H1 (cell line): ENCODE measurements around the gene ARL6IP1.
"Not testable (repeated sequence)": the region's sequence is repeated elsewhere in the genome, so short reads cannot be mapped to it uniquely, and the experiment has no call there.

ENCODE experiments used
- BRCA1 ChIP-seq: IDR thresholded peaks from 2 replicates; pipeline ENCODE4 v1.6.1; 2012; ENCODE audit warnings: low read depth, low read length, improper control_type of control experiment
- CHD1 ChIP-seq: IDR thresholded peaks from 2 replicates; pipeline ENCODE4 v1.6.1; 2012; ENCODE audit warnings: low read depth, low read length, improper control_type of control experiment
- GABPA ChIP-seq: IDR thresholded peaks from 2 replicates; pipeline ENCODE4 v1.6.1; 2011; ENCODE audit warnings: mild to moderate bottlenecking, low read length, moderate library complexity, borderline replicate concordance; ENCODE audit not compliant: insufficient read depth
- JUN ChIP-seq: IDR thresholded peaks from 2 replicates; pipeline ENCODE4 v1.6.1; 2011; ENCODE audit warnings: low read depth, mild to moderate bottlenecking, improper control_type of control experiment, low read length
- NRF1 ChIP-seq: IDR thresholded peaks from 2 replicates; pipeline ENCODE4 v1.6.1; 2011; ENCODE audit warnings: mild to moderate bottlenecking, low read depth, low read length, improper control_type of control experiment
- POLR2A ChIP-seq, 2 experiments: IDR thresholded peaks; 1 replicate in 1 of 2; 2 replicates in 1 of 2; pipeline ENCODE4 v1.6.1; 2011; ENCODE audit warnings: low read depth in 2 of 2, low read length in 2 of 2, mild to moderate bottlenecking in 2 of 2; ENCODE audit errors: control extremely low read depth in 1 of 2
- POLR2AphosphoS5 ChIP-seq: IDR thresholded peaks from 2 replicates; pipeline ENCODE4 v1.6.1; 2011; ENCODE audit warnings: low read depth, low read length
- RNF2 ChIP-seq: fragments of 200-900, 300-1000 bp; sonication (generic); IDR thresholded peaks from 2 replicates; pipeline ENCODE4 v1.7.1; 2016; ENCODE audit warnings: borderline replicate concordance, low read depth, mild to moderate bottlenecking, antibody characterized with exemption, low read length; ENCODE audit not compliant: poor library complexity, severe bottlenecking; ENCODE audit errors: missing control alignments
- SIX5 ChIP-seq: IDR thresholded peaks from 2 replicates; pipeline ENCODE4 v1.6.1; 2011; ENCODE audit warnings: mild to moderate bottlenecking, low read depth, low read length
- SUZ12 ChIP-seq: fragments of 200-600 bp; sonication (generic); IDR thresholded peaks from 2 replicates; pipeline ENCODE4 v1.6.1; 2012; ENCODE audit warnings: mild to moderate bottlenecking, inconsistent platforms, low read length, moderate library complexity, mixed read lengths
- TEAD4 ChIP-seq: IDR thresholded peaks from 2 replicates; pipeline ENCODE4 v1.6.1; 2012; ENCODE audit warnings: low read depth, low read length, inconsistent platforms, mixed read lengths
- YY1 ChIP-seq: IDR thresholded peaks from 2 replicates; pipeline ENCODE4 v1.6.1; 2011; ENCODE audit warnings: low read depth, mild to moderate bottlenecking, low read length
- TF ChIP-seq, protein P1 (sequence below): IDR thresholded peaks from 2 replicates; pipeline ENCODE4 v1.6.1; 2012; ENCODE audit warnings: inconsistent platforms
- TF ChIP-seq, protein P2 (sequence below), 3 experiments: IDR thresholded peaks; 1 replicate in 2 of 3; 2 replicates in 1 of 3; pipeline versions ENCODE4 v1.5.1 to v1.6.1; 2011; ENCODE audit warnings: low read length in 3 of 3, mild to moderate bottlenecking in 3 of 3, inconsistent platforms in 2 of 3, low read depth in 1 of 3, moderate library complexity in 1 of 3; ENCODE audit not compliant: insufficient read depth in 1 of 3; ENCODE audit errors: control extremely low read depth in 1 of 3

DNA sequence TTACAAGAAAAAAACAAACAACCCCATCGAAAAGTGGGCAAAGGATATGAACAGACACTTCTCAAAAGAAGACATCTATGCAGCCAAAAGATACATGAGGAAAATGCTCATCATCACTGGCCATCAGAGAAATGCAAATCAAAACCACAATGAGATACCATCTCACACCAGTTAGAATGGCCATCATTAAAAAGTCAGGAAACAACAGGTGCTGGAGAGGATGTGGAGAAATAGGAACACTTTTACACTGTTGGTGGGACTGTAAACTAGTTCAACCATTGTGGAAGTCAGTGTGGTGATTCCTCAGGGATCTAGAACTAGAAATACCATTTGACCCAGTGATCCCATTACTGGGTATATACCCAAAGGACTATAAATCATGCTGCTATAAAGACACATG lies 23.7 kb downstream of the ARL6IP1 start:
- not testable (repeated sequence) for TF ChIP-seq JUN; POLR2A (IDR thresholded peaks at IDR 0.05; ENCODE audit: control extremely low read depth in 1 of 2, low read depth in 2 of 2, low read length in 2 of 2); BRCA1; POLR2AphosphoS5; CHD1; YY1; SUZ12; TEAD4; NRF1; SIX5; GABPA; RNF2
- TF ChIP-seq, protein P1, sequence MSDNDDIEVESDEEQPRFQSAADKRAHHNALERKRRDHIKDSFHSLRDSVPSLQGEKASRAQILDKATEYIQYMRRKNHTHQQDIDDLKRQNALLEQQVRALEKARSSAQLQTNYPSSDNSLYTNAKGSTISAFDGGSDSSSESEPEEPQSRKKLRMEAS = not testable (repeated sequence)
- TF ChIP-seq, protein P2, sequence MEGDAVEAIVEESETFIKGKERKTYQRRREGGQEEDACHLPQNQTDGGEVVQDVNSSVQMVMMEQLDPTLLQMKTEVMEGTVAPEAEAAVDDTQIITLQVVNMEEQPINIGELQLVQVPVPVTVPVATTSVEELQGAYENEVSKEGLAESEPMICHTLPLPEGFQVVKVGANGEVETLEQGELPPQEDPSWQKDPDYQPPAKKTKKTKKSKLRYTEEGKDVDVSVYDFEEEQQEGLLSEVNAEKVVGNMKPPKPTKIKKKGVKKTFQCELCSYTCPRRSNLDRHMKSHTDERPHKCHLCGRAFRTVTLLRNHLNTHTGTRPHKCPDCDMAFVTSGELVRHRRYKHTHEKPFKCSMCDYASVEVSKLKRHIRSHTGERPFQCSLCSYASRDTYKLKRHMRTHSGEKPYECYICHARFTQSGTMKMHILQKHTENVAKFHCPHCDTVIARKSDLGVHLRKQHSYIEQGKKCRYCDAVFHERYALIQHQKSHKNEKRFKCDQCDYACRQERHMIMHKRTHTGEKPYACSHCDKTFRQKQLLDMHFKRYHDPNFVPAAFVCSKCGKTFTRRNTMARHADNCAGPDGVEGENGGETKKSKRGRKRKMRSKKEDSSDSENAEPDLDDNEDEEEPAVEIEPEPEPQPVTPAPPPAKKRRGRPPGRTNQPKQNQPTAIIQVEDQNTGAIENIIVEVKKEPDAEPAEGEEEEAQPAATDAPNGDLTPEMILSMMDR (IDR thresholded peaks at IDR 0.05; ENCODE audit: control extremely low read depth in 1 of 3, insufficient read depth in 1 of 3, low read depth in 1 of 3, low read length in 3 of 3) = not testable (repeated sequence)
